ENCODE results near the gene MLLT10. TPM values are rescaled to one million over a fixed set of nuclear protein-coding genes. Genes with fewer than 3 reads are reported as not detected.

MLLT10 gene
- total RNA-seq, 1 donor from 2014 or later: 30.6 TPM

- DNase-seq (ENCODE audit: extremely low read depth, low read depth, low spot score): no peak
Measured at GRCh38 chr10:21500578-21500910, 33.5 kb upstream of the MLLT10 start.

GRCh38 chr10:21501091-21501490, 32.9 kb upstream of the MLLT10 start:
- no peak for DNase-seq (ENCODE audit: extremely low read depth, low read depth, low spot score)

GRCh38 chr10:21501731-21502347, 32.2 kb upstream of the MLLT10 start:
- no peak for DNase-seq (ENCODE audit: extremely low read depth, low read depth, low spot score)

- no peak for DNase-seq (ENCODE audit: extremely low read depth, low read depth, low spot score)
Measured at GRCh38 chr10:21502348-21502740, 31.7 kb upstream of the MLLT10 start.

GRCh38 chr10:21503542-21503941, 30.5 kb upstream of the MLLT10 start:
- DNase-seq (ENCODE audit: extremely low read depth, low read depth, low spot score): no peak

GRCh38 chr10:21505711-21506278, 28.2 kb upstream of the MLLT10 start:
- DNase-seq (ENCODE audit: extremely low read depth, low read depth, low spot score): no peak

GRCh38 chr10:21506351-21506750, 27.7 kb upstream of the MLLT10 start:
- no peak for DNase-seq (ENCODE audit: extremely low read depth, low read depth, low spot score)

- no peak for DNase-seq (ENCODE audit: extremely low read depth, low read depth, low spot score)
Measured at GRCh38 chr10:21507150-21507549, 26.9 kb upstream of the MLLT10 start.

GRCh38 chr10:21508706-21509331, 25.2 kb upstream of the MLLT10 start:
- DNase-seq (ENCODE audit: extremely low read depth, low read depth, low spot score): no peak

GRCh38 chr10:21509341-21510240, 24.4 kb upstream of the MLLT10 start:
- DNase-seq (ENCODE audit: extremely low read depth, low read depth, low spot score): no peak

- no peak for DNase-seq (ENCODE audit: extremely low read depth, low read depth, low spot score)
Measured at GRCh38 chr10:21510241-21511094, 23.6 kb upstream of the MLLT10 start.

GRCh38 chr10:21511095-21511570, 22.9 kb upstream of the MLLT10 start:
- DNase-seq (ENCODE audit: extremely low read depth, low read depth, low spot score): no peak

GRCh38 chr10:21511946-21512572, 22.0 kb upstream of the MLLT10 start:
- no peak for DNase-seq (ENCODE audit: extremely low read depth, low read depth, low spot score)

- DNase-seq (ENCODE audit: extremely low read depth, low read depth, low spot score): no peak
Measured at GRCh38 chr10:21512573-21513404, 21.2 kb upstream of the MLLT10 start.

- DNase-seq (ENCODE audit: extremely low read depth, low read depth, low spot score): no peak
Measured at GRCh38 chr10:21513405-21513788, 20.6 kb upstream of the MLLT10 start.

- DNase-seq (ENCODE audit: extremely low read depth, low read depth, low spot score): no peak
Measured at GRCh38 chr10:21514129-21514817, 19.8 kb upstream of the MLLT10 start.

GRCh38 chr10:21514818-21515351, 19.1 kb upstream of the MLLT10 start:
- no peak for DNase-seq (ENCODE audit: extremely low read depth, low read depth, low spot score)
